Testis (tissue), 2 donors: Measurements from ENCODE around the gene GFI1.

Experiments
- POLR2A ChIP-seq: fragments of 450-650 bp; IDR thresholded peaks from one replicate; pipeline ENCODE4 v1.6.1; 2017; ENCODE audit warnings: antibody characterized with exemption, mild to moderate bottlenecking, moderate library complexity
- TF ChIP-seq, protein P1 (sequence below), 3 experiments: fragments of 450-650 bp in 2 of 3; fragments of 200-600 bp in 1 of 3; sonication (generic) in 1 of 3; IDR thresholded peaks; one replicate each; pipeline ENCODE4 v1.5.1; 2016 to 2019; ENCODE audit warnings: antibody characterized with exemption in 3 of 3, mild to moderate bottlenecking in 2 of 3, moderate library complexity in 1 of 3

DNA sequence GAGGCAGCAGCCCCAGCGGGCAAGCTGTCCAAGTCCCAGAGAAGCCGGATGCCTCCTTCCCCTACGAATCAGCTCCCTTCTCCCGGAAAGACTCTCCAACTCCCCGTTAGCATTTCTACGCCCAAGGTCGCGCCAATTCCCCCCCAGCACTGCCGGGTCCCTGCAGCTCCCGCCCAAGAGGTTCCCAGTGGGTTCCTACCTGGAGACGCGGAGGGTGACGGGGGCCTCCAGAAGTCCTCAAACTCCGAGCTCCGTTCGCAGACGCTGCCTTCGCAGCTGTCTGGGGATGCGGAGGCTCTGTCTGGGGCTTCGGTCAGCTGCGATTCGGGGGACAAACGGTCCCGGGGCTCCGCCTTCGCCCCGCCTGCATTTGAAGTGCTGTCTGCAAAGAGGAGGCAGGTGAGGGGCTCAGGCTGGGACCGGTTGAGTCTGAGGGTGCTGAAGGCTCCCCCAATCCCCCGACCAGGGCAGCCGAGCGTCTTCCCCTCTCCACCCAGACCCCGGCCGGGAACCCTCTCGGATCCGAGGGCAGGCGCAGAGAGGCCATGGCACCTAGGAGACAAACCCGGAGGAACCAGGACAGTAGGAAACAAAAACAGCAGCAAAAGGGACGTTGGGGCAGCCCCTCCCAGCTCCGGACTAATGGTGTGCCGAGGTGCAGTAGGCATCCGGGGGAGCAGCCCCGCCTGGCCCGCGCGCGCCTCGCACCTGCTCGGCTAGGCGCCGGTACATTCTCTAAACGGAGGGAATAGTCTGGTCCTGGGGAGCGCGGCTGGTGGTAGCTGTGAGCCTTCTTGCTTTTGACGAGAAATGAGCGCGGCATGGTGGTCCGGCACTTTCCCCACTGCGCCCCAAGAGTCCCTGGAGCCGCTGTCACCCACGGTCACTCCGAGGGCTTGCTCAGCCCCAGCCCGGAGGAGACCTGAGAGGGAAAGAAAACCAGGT, 3.8 kb downstream of the GFI1 start:
- TF ChIP-seq, protein P1, sequence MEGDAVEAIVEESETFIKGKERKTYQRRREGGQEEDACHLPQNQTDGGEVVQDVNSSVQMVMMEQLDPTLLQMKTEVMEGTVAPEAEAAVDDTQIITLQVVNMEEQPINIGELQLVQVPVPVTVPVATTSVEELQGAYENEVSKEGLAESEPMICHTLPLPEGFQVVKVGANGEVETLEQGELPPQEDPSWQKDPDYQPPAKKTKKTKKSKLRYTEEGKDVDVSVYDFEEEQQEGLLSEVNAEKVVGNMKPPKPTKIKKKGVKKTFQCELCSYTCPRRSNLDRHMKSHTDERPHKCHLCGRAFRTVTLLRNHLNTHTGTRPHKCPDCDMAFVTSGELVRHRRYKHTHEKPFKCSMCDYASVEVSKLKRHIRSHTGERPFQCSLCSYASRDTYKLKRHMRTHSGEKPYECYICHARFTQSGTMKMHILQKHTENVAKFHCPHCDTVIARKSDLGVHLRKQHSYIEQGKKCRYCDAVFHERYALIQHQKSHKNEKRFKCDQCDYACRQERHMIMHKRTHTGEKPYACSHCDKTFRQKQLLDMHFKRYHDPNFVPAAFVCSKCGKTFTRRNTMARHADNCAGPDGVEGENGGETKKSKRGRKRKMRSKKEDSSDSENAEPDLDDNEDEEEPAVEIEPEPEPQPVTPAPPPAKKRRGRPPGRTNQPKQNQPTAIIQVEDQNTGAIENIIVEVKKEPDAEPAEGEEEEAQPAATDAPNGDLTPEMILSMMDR (IDR thresholded peaks at IDR 0.05), result no peak
- TF ChIP-seq POLR2A, result no peak
